Activated naive CD8-positive, alpha-beta T cell treated with anti-CD3 and anti-CD28 coated beads, Interleukin-2, amount 10 ng/mL, durations not matched to agents 7 days and 5 days (primary cell): ENCODE measurements around the gene FAM131C. TPM values are rescaled to one million over a fixed set of nuclear protein-coding genes. Genes with fewer than 3 reads are reported as not detected.
A peak's percentile ranks its signal among the peaks of the same experiment; 100 is the strongest.

Source experiments
- ATAC-seq: fragments of 150-1000 bp; cut with Tn5 transposase; one replicate; pipeline ENCODE4 v1.10.0; 2021; ENCODE audit warnings: low read depth, moderate library complexity
- POLR2A ChIA-PET: fragments of 350-600 bp; sonication (Branson Sonifier 250); formaldehyde crosslinking; loops from one replicate; lab custom pipeline; 2021; ENCODE audit warnings: antibody characterized with exemption; lab: Charles Lee
- DNase-seq: peaks from one replicate; pipeline ENCODE4 v3.0.0; 2021
- H3K27ac Mint-ChIP-seq: one replicate; pipeline ENCODE4 v1.8.0; 2022; ENCODE audit warnings: mild to moderate bottlenecking, mixed read lengths
- H3K27me3 Mint-ChIP-seq: one replicate; pipeline ENCODE4 v1.8.0; 2022; ENCODE audit warnings: mild to moderate bottlenecking, moderate library complexity, mixed read lengths
- H3K36me3 Mint-ChIP-seq: one replicate; pipeline ENCODE4 v1.8.0; 2021; ENCODE audit warnings: mild to moderate bottlenecking, mixed read lengths
- H3K4me1 Mint-ChIP-seq: one replicate; pipeline ENCODE4 v1.8.0; 2021; ENCODE audit warnings: mixed read lengths
- H3K4me3 Mint-ChIP-seq: one replicate; pipeline ENCODE4 v1.8.0; 2022; ENCODE audit warnings: mild to moderate bottlenecking, moderate library complexity, mixed read lengths
- H3K9me3 Mint-ChIP-seq: one replicate; pipeline ENCODE4 v1.8.0; 2021; ENCODE audit warnings: mixed read lengths
- total RNA-seq, 2 experiments: library from RNA; stranded (reverse); gene quantifications; one replicate each; pipeline ENCODE4 v1.2.3, GENCODE V29; 2021

The FAM131C gene
- total RNA-seq, 2 experiments from 2014 or later, result 3.3 to 4.1 TPM

DNA sequence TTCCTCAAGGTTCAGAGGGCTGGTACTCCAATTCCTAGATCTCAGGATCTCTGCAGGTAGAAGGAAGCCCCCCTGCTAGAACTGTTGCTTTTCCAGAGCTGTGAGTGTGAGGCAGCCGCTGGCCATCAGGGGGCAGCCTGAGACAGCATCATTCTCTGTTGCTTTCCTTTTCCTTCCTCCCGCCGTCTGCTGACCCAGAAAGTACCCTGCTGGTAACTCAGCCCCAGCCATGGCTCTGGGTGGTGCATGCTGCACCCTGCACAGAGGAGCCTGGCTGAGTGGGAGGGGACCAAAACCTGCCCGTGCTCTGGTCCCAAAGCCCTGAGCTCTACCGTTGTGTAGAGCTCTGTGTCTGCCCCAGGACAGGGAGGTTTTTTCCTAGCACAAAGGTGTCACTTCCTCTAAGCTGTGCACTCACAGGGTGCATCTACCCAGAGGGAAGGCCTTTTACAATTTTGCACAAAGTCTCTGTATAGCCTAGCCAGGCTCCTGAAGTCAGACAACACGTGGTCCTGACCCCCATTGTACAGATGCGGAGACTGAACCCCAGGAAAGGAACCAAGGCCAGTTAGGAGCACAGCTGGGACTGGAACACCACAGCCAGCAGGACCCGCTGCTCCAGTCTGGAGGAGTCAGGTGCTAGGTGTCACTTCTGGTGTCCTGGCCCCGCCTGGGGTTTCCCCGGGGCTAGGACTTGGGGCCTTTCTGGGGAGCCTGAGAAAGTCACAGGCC, 5.6 kb upstream of the FAM131C start:
- H3K27me3 Mint-ChIP-seq, result peaks cover 9% of the 10 kb centered on the region
- H3K9me3 Mint-ChIP-seq, result no peaks in the 10 kb centered on the region
- peak overlapping the region; percentile 80 for H3K4me3 Mint-ChIP-seq
- DNase-seq (peak; percentile 85), ATAC-seq (peak; percentile 83)
- H3K36me3 Mint-ChIP-seq, result no peaks in the 10 kb centered on the region
- H3K27ac Mint-ChIP-seq, result peak overlapping the region; percentile 93
- H3K4me1 Mint-ChIP-seq, result peaks cover 12% of the 10 kb centered on the region
- POLR2A ChIA-PET, result interaction anchor here (0.9 to 1.8 kb wide), 8 partner anchors 9 to 138 kb away, joined by 3 to 11 read pairs (median 6); no protein-coding TSS in a partner anchor

DNA sequence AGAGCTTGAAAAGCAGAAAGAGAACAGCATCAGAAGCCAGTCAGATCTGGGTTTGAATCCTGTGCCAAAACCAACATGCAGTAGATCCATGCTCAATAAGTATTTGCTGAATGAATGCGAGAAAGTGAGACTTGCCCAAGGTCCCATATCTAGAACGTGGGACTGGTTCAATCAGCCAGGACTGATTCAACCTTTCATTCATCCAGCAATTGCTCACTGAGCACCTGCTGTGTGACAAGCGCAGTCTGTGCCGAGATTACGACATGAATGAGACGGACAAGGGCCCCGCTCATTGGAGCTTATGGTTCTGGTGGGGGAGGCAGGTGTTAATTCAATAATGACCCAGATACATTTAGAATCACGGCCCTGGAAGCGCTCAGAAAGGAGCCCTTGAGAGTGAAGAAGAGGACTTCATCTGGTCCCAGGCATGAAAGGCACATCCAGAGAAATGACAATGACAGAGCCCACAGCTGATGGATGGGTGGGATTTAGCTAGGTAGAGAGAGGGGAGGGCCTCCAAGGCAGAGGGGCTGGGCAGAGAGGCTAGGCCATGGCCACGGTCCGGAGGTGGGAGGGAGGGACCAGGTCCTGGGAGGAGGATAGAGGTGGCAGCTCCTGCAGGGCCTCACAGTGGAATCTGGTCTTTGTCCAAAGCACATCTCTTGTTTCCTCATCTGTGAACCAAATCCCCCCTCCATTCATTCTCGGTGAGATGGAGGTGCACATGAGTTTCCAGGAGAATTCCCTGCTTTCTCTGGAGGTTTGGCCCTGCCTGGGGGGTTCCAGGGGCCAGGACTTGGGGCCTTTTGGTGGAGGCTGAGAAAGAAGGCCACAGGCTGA, 4.2 kb upstream of the FAM131C start:
- POLR2A ChIA-PET, result no interaction called here
- Mint-ChIP-seq H3K9me3 (no peaks in the 10 kb centered on the region), H3K4me1 (peaks cover 18% of the 10 kb centered on the region), H3K27ac (no peak overlapping the region), H3K4me3 (no peak overlapping the region), H3K27me3 (peaks cover 18% of the 10 kb centered on the region), H3K36me3 (no peaks in the 10 kb centered on the region)
- ATAC-seq (no peak), DNase-seq (no peak)

- H3K36me3 Mint-ChIP-seq, result no peaks in the 10 kb centered on the region
Observed at GRCh38 chr1:16076865-16077238, 3.4 kb upstream of the FAM131C start.

DNA sequence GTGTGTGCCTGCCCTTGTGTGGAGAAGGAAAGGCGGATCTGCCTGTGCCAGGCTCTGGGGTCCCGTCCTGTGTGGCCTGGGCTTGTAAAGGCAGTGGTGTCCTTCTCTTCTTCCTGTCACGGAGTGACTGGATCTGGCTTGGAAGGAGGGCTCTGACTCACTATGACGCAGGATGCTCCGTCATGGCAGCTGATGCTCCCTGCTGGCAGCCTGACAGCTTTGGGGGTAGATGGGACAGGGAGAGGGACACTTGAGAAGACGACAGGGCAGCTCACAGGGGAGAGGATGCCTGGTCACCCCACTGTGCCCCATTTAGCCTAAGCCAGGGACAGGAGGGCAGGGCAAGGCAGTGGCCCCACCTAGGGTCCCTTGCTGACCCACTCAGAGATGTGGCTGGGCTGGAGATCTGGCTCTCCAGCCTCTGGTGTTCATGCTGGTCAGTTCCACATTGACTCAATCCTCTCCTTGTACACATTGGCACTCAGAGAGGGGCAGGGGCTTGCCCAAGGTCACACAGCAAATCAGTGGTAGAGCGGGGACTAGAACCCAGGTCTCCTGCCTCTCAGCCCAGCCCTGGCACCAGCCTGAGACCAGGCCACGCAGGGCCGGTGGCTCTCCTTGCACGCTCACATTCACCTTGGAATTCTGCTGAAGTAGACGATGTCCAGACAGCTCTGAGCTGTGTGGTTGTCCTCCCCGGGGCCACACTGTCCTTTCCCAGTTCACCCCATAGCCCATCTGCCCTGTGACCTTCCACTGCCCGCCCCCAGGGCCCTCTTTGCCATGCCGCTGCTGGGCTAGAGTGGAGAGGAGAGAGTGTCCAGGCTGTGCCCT, 2.8 kb upstream of the FAM131C start:
- Mint-ChIP-seq H3K27me3 (peaks cover 26% of the 10 kb centered on the region), H3K27ac (peak overlapping the region; percentile 38), H3K4me3 (no peak overlapping the region), H3K9me3 (no peaks in the 10 kb centered on the region), H3K4me1 (peaks cover 24% of the 10 kb centered on the region), H3K36me3 (no peaks in the 10 kb centered on the region)
- no peak for ATAC-seq
- no peak for DNase-seq
- POLR2A ChIA-PET, result no interaction called here

More at GRCh38 chr1:16076865-16077238, 3.4 kb upstream of the FAM131C start:
- POLR2A ChIA-PET, result no interaction called here
- Mint-ChIP-seq H3K27me3 (peaks cover 24% of the 10 kb centered on the region), H3K27ac (peak overlapping the region; percentile 38), H3K4me1 (peaks cover 21% of the 10 kb centered on the region), H3K9me3 (no peaks in the 10 kb centered on the region), H3K4me3 (no peak overlapping the region)
- no peak for DNase-seq
- no peak for ATAC-seq

- peaks cover 30% of the 10 kb centered on the region for H3K4me1 Mint-ChIP-seq
- H3K4me3 Mint-ChIP-seq, result no peak overlapping the region
- POLR2A ChIA-PET, result interaction anchor here (0.8 kb wide), 1 partner anchor 141 kb away, joined by 3 read pairs; no protein-coding TSS in a partner anchor
- no peaks in the 10 kb centered on the region for H3K36me3 Mint-ChIP-seq
- no peak for ATAC-seq
- H3K9me3 Mint-ChIP-seq, result no peaks in the 10 kb centered on the region
- H3K27me3 Mint-ChIP-seq, result peaks cover 26% of the 10 kb centered on the region
- DNase-seq, result no peak
- no peak overlapping the region for H3K27ac Mint-ChIP-seq
Observed at GRCh38 chr1:16075337-16076030, 2.0 kb upstream of the FAM131C start.

GRCh38 chr1:16074217-16074616, 766 bp upstream of the FAM131C start:
- no peaks in the 10 kb centered on the region for H3K9me3 Mint-ChIP-seq
- DNase-seq, result no peak
- H3K4me1 Mint-ChIP-seq, result peaks cover 37% of the 10 kb centered on the region
- no peak overlapping the region for H3K27ac Mint-ChIP-seq
- no peak for ATAC-seq
- POLR2A ChIA-PET, result no interaction called here
- H3K36me3 Mint-ChIP-seq, result no peaks in the 10 kb centered on the region
- H3K27me3 Mint-ChIP-seq, result peaks cover 29% of the 10 kb centered on the region
- H3K4me3 Mint-ChIP-seq, result peak overlapping the region; percentile 81

- Mint-ChIP-seq H3K36me3 (no peaks in the 10 kb centered on the region), H3K4me3 (peak overlapping the region; percentile 47), H3K4me1 (peaks cover 40% of the 10 kb centered on the region), H3K27me3 (peaks cover 29% of the 10 kb centered on the region), H3K9me3 (no peaks in the 10 kb centered on the region), H3K27ac (no peak overlapping the region)
- POLR2A ChIA-PET, result interaction anchor here (0.6 kb wide), 1 partner anchor 140 kb away, joined by 3 read pairs; no protein-coding TSS in a partner anchor
- peak; percentile 13 for ATAC-seq
- DNase-seq, result no peak
Observed at GRCh38 chr1:16072616-16073484, 601 bp downstream of the FAM131C start.

- Mint-ChIP-seq H3K27ac (no peak overlapping the region), H3K27me3 (peaks cover 31% of the 10 kb centered on the region), H3K4me1 (peaks cover 45% of the 10 kb centered on the region), H3K36me3 (no peaks in the 10 kb centered on the region), H3K9me3 (no peaks in the 10 kb centered on the region), H3K4me3 (no peak overlapping the region)
- no peak for DNase-seq
- POLR2A ChIA-PET, result interaction anchor here (0.6 kb wide), 1 partner anchor 100 kb away, joined by 4 read pairs; no protein-coding TSS in a partner anchor
- no peak for ATAC-seq
Observed at GRCh38 chr1:16072095-16072494, 1.4 kb downstream of the FAM131C start.

GRCh38 chr1:16071614-16072013, 1.8 kb downstream of the FAM131C start:
- H3K27ac Mint-ChIP-seq, result no peak overlapping the region
- POLR2A ChIA-PET, result interaction anchor here (0.6 kb wide), 1 partner anchor 101 kb away, joined by 4 read pairs; no protein-coding TSS in a partner anchor
- H3K36me3 Mint-ChIP-seq, result no peaks in the 10 kb centered on the region
- no peaks in the 10 kb centered on the region for H3K9me3 Mint-ChIP-seq
- H3K4me3 Mint-ChIP-seq, result no peak overlapping the region
- H3K27me3 Mint-ChIP-seq, result peaks cover 31% of the 10 kb centered on the region
- ATAC-seq (no peak), DNase-seq (no peak)
- H3K4me1 Mint-ChIP-seq, result peaks cover 45% of the 10 kb centered on the region

DNA sequence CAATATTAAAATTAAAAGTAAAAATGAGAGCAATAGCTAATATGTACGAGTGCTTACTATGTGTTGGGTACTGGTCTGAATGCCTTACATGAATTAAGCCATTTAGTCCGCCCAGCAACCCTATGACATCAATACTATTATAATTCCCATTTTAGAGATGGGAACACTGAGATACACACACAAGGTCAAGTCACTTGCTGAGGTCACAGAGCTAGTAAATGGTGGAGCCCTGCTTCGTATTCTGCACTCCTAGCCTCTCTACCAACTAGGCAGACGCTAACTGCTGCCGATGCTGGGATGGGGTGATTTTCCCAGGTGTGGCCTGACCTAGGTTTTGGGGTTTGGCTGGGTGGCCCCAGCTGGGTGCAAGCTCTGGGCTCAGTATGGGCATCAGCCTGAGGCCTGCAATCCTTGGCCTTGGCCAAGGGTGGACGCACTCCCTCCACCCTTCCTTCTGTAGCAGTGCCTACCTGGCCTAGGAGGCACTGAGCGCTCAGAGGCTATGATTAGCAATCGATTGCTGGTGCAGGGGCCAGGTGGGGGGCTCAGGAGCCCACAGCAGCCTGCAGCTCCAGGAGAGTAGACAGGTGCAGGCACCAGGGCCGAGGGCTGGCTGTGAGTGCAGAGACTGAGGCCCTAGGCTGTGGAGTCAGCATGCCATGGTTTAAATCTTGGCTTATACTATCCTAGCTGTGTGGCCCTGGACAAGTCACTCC, 2.7 kb downstream of the FAM131C start:
- H3K36me3 Mint-ChIP-seq, result no peaks in the 10 kb centered on the region
- peaks cover 45% of the 10 kb centered on the region for H3K4me1 Mint-ChIP-seq
- H3K27me3 Mint-ChIP-seq, result peaks cover 28% of the 10 kb centered on the region
- peak overlapping the region; percentile 30 for H3K27ac Mint-ChIP-seq
- DNase-seq (no peak), ATAC-seq (no peak)
- peak overlapping the region; percentile 15 for H3K4me3 Mint-ChIP-seq
- POLR2A ChIA-PET, result interaction anchor here (0.5 to 3.2 kb wide), 4 partner anchors 9 to 227 kb away, joined by 3 to 11 read pairs (median 4); no protein-coding TSS in a partner anchor
- no peaks in the 10 kb centered on the region for H3K9me3 Mint-ChIP-seq
